GM12891 (cell line): Measurements from ENCODE around the gene ZNF600.
"Not testable (repeated sequence)": the region's sequence is repeated elsewhere in the genome, so short reads cannot be mapped to it uniquely, and the experiment has no call there.

Experiments
- DNase-seq: peaks from one replicate; pipeline ENCODE4 v3.0.0; 2011; ENCODE audit warnings: low spot score; ENCODE audit not compliant: insufficient read length
- FAIRE-seq: peaks from 2 replicates; lab custom pipeline; 2011; peaks lifted over from hg19 to GRCh38; lab: Jason Lieb, UNC
- PAX5 ChIP-seq: IDR thresholded peaks from 2 replicates; pipeline ENCODE4 v1.6.1; 2011; ENCODE audit warnings: low read length, moderate library complexity, mild to moderate bottlenecking; ENCODE audit not compliant: insufficient read depth, severe bottlenecking
- POLR2A ChIP-seq: IDR thresholded peaks from 2 replicates; pipeline ENCODE4 v1.6.1; 2011; ENCODE audit warnings: low read depth, low read length, control low read depth
- POLR2AphosphoS5 ChIP-seq: IDR thresholded peaks from 2 replicates; pipeline ENCODE4 v1.6.1; 2011; ENCODE audit warnings: low read depth, low read length, control low read depth
- POU2F2 ChIP-seq: IDR thresholded peaks from 2 replicates; pipeline ENCODE4 v1.6.1; 2011; ENCODE audit warnings: low read depth, mild to moderate bottlenecking, control low read depth, low read length, moderate library complexity
- SPI1 ChIP-seq: IDR thresholded peaks from 2 replicates; pipeline ENCODE4 v1.6.1; 2011; ENCODE audit warnings: low read depth, low read length, control low read depth
- TAF1 ChIP-seq: IDR thresholded peaks from 2 replicates; pipeline ENCODE4 v1.6.1; 2011; ENCODE audit warnings: low read depth, low read length, control low read depth

ZNF600 gene

DNA sequence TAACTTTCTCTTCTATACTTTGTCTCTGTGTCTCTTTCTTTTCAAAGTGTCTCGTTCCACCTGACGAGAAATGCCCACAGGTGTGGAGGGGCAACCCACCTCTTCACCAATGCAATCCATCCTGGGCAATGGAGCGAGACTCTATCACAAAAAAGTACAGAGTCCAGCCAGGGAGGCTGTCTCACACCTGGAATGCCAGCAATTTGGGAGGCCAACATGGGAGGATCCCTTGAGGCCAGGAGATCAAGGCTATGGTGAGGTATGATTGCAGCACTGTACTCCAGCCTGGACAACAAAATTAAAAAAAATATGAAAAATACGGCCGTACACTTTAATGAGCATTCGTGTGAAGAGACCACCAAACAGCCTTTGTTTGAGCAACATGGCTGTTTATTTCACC, 2.8 kb upstream of the ZNF600 start:
- FAIRE-seq (no peak), DNase-seq (no peak)
- TF ChIP-seq POLR2AphosphoS5 (no peak), POLR2A (no peak), SPI1 (no peak), PAX5 (no peak), POU2F2 (no peak), TAF1 (no peak)

DNA sequence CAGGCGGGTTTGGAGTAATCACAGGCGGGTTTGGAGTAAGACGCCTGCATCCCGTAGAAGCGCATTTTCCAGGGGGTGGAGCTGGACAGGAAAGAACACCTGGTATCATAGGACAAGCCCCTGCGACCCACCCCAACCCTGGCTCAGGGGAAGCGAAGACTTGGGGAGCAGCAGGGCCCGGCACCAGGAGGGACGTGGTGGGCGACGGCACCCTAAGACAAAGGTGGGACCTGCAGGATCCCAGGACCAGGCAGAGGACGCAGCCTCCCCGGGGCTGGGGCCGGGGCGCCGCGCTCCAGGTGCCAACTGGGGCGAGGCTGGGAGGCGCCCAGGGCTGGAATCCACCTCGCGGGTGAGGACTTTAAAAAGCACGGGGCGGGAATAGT, 520 bp downstream of the ZNF600 start:
- TF ChIP-seq TAF1 (no peak), PAX5 (no peak), SPI1 (no peak), POLR2A (no peak), POLR2AphosphoS5 (no peak), POU2F2 (no peak)
- DNase-seq (no peak), FAIRE-seq (no peak)

- DNase-seq (no peak), FAIRE-seq (no peak)
- no peak for TF ChIP-seq POU2F2
Measured at GRCh38 chr19:52785506-52785905, 1.1 kb downstream of the ZNF600 start.

- not testable (repeated sequence) for DNase-seq, FAIRE-seq
Measured at GRCh38 chr19:52782864-52783263, 3.7 kb downstream of the ZNF600 start.

DNA sequence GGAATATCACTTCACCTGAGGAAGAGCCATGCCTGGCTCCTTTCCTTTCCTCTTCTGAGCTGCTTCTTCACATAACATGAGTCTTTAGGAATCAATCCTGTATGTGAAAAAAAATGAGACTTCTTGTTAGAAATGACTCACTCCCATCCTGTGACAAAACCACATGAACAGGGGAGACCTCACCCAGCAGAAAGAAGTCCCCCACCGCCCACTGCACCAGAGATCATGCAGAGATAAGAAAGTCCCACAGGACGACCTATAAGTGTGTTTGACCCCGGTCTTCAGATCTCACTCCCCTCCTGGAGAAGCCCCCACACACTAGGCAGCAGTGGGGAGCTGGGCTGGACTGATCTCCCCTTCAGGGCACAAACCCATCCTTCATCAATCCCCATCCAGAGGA, 7.8 kb downstream of the ZNF600 start:
- no peak for TF ChIP-seq POLR2AphosphoS5
- no peak for TF ChIP-seq SPI1
- no peak for TF ChIP-seq PAX5
- no peak for TF ChIP-seq POU2F2
- no peak for TF ChIP-seq POLR2A
- no peak for TF ChIP-seq TAF1
- DNase-seq: no peak
- no peak for FAIRE-seq

DNA sequence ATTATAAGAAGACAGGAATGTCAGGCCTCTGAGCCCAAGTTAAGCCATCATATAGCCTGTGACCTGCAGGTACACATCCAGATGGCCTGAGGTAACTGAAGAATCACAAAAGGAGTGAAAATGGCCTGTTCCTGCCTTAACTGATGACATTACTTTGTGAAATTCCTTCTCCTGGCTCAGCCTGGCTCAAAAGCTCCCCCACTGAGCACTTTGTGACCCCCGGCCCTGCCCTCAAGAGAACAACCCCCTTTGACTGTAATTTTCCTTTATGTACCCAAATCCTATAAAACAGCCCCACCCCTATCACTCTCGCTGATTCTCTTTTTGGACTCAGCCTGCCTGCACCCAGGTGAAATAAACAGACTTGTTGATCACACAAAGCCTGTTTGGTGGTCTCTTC, 30.1 kb downstream of the ZNF600 start:
- not testable (repeated sequence) for FAIRE-seq, DNase-seq

DNA sequence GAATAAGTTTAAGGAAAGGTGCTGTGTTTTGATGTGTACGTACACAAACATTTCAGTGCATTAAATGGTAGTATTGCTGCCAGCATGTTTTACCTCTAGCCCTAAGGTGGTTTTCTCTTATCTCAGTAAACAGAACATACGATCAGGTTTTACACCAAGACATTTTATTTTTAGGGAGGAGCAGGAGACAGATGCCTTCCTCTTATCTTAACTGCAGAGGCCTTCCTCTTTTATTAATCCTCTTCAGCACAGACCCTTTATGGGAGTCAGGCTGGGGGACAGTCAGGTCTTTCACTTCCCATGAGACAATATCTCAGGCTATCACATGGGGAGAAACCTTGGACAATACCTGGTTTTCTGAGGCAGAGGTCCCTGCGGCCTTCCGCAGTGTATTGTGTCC, 36.8 kb downstream of the ZNF600 start:
- TF ChIP-seq TAF1: no peak
- no peak for TF ChIP-seq POLR2A
- no peak for DNase-seq
- no peak for FAIRE-seq

GRCh38 chr19:52748336-52748950, 38.1 kb downstream of the ZNF600 start:
- no peak for DNase-seq
- TF ChIP-seq PAX5: no peak
- no peak for FAIRE-seq

GRCh38 chr19:52745919-52746318, 40.7 kb downstream of the ZNF600 start:
- not testable (repeated sequence) for DNase-seq, FAIRE-seq

DNA sequence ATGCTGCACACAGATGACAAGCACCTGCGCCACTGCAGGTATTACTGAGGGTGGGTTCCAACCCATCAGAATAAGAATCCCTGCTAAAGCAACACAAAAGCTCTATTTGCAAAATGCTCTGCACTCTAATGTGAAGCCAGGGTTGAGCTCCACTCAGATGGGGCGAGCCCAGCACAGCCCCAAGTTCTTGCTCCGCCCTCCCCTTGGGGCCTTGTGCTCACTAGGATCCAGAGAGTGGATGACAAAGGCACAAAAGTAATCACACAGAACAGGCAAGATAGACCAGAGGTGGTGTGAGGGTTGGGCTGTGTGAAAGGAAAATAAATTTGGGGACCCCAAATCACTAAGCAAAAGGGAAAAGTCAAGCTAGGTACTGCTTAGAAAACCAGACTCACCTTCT, 43.5 kb downstream of the ZNF600 start:
- DNase-seq (no peak), FAIRE-seq (no peak)
- no peak for TF ChIP-seq POLR2AphosphoS5
- TF ChIP-seq TAF1: no peak
- no peak for TF ChIP-seq POU2F2
- TF ChIP-seq PAX5: no peak
- TF ChIP-seq SPI1: no peak

- no peak for TF ChIP-seq POU2F2
- TF ChIP-seq POLR2A: no peak
- no peak for TF ChIP-seq TAF1
- TF ChIP-seq POLR2AphosphoS5: no peak
- TF ChIP-seq PAX5: no peak
- TF ChIP-seq SPI1: no peak
- DNase-seq: no peak
- FAIRE-seq: no peak
Measured at GRCh38 chr19:52742516-52742915, 44.1 kb downstream of the ZNF600 start.

- FAIRE-seq (no peak), DNase-seq (no peak)
- TF ChIP-seq POU2F2 (no peak), PAX5 (no peak), POLR2AphosphoS5 (no peak), SPI1 (no peak), TAF1 (no peak), POLR2A (no peak)
Measured at GRCh38 chr19:52741951-52742485, 44.6 kb downstream of the ZNF600 start.

- FAIRE-seq: not testable (repeated sequence)
Measured at GRCh38 chr19:52741371-52741770, 45.2 kb downstream of the ZNF600 start.

More at GRCh38 chr19:52741371-52741770, 45.2 kb downstream of the ZNF600 start:
- DNase-seq: not testable (repeated sequence)
